GM18526 (cell line): ENCODE data around the gene CHST2.

Experiments
- POLR2A ChIP-seq: IDR thresholded peaks from 3 replicates; pipeline ENCODE4 v1.6.1; 2011; ENCODE audit not compliant: insufficient read length; ENCODE audit errors: extremely low read depth

CHST2 gene, protein sequence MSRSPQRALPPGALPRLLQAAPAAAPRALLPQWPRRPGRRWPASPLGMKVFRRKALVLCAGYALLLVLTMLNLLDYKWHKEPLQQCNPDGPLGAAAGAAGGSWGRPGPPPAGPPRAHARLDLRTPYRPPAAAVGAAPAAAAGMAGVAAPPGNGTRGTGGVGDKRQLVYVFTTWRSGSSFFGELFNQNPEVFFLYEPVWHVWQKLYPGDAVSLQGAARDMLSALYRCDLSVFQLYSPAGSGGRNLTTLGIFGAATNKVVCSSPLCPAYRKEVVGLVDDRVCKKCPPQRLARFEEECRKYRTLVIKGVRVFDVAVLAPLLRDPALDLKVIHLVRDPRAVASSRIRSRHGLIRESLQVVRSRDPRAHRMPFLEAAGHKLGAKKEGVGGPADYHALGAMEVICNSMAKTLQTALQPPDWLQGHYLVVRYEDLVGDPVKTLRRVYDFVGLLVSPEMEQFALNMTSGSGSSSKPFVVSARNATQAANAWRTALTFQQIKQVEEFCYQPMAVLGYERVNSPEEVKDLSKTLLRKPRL

DNA sequence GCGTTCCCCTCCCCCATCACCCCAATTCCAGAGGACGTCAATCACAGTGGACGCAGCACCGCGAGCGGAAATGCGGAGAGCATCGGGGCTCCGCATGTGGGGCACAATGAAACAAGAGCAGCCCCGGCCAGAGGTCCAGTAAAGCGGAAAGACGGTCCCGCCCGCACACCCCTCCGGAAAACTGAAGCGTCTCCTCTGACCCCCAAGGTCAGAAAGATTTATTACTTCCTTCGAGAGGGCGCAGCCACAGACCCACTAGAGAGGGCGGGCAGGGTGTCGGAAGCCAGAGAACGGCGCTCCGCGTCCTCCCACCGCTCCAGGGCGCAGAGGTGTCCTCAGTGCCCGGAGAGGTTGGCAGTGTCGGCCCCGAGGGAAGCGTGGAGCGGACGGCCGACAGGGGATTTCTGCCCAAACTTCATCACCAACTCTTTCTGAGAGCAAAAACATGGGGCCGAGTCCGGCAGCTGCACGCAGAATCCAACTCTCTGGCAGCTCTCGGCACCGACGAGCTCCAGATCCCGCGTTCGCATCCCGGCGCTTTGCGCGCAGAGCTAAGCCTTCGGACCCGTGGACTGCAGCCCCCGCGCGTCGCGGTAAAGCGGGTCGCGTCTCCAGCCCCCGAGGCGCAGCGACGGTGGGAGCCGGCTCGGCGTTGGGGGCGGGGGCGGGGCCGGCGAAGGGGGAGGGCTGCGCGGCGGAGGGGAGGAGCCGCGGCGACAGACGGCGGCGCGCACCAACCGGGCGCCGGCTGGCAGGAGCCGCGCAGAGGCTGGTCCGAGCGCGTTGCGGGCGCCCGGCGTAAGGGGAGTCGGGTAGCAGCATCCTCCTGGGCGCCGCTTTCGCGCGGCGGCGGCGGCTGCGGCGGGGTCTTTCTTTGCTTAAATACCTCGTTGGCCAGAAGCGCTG, at the start of gene CHST2:
Gene CHST2, plus strand, starts transcription at position 763 of the 906 bp plus-strand sequence. CDS start 1,046 bp downstream, outside the sequence.
- peak; percentile 43 for TF ChIP-seq POLR2A

DNA sequence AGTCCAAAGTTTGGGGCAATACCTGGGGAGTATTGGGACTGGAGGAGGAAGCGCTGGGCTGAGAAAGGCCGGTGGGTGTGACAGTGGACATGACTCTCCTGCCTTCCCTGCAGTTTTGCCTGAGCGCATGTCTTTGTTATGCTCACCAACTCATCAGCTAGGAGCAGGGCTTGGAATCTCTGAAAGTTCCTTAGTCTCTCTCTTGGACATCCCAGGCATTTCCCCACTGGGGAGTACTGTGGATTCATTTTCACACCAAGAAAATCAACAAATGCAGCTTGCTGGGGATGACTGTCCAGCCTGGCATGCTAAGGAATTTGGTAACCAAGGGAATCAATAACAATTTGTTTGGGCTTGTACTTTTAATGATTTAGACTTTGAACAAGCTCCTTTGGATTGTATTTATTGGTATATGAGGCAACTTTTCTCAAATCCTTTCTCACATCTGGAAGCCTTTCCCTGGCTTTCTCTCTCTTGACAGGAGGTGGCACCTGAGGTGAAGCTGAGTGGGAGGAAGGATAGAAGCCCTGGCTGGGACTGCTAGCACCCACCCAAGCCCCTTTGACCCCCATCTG, 48.5 kb upstream of the CHST2 start:
- no peak for TF ChIP-seq POLR2A

DNA sequence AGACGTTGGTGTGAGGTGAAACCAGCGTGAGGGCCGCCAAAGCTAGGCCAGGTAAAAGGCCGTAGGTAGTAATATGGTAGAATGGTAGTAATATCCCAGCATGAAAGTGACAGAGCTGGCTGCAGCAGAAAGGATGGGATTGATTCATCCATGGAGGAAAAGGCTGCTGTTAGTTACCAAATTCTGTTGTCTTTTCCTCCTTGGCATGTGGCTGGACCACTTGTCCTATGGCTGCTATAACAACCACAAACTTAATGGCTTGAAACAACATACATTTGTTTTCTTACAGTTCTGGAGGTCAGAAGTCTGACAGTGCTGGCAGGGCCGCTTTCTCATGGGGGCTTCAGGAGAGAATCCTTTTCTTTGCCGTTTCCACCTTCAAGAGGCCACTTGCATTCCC, 47.8 kb upstream of the CHST2 start:
- no peak for TF ChIP-seq POLR2A

DNA sequence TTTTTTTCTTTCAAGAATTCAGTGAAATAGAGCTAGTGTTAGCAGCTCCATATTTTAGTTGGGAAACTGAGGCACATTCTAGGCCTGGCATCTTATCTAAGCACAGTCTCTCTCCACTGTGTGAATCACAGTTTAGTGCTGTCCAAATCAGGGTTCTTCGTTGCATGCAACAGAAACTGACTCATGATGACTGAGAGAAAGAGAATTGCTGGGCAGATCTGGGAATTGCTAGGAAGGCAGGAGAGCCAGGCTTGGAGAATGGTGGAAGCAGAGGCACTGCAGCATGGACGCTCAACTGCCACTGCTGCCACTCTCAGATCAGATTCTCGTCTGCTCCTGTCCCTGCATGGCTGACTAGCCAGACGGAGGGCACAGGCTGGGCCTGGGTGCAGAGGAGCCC, 40.7 kb upstream of the CHST2 start:
- no peak for TF ChIP-seq POLR2A

DNA sequence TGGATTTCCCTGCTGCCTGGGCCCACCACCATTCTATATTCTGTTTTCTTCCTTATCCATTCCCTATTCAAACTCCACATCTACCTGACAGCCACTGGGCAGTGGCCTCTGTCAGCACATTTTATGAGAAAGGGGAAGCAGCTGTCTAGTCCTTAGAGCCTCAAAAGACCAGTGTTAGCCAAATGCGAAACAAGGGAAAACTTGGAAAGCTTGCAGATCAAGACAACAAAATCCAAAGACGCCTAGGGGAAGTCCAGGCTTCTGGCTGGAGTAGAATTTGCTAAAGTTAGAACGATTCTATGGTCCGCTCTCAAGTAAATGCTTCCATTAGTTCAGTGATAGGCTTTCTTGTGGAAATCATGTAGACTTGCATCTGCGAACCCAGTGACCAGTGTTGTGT, 39.4 kb upstream of the CHST2 start:
- TF ChIP-seq POLR2A, result no peak

DNA sequence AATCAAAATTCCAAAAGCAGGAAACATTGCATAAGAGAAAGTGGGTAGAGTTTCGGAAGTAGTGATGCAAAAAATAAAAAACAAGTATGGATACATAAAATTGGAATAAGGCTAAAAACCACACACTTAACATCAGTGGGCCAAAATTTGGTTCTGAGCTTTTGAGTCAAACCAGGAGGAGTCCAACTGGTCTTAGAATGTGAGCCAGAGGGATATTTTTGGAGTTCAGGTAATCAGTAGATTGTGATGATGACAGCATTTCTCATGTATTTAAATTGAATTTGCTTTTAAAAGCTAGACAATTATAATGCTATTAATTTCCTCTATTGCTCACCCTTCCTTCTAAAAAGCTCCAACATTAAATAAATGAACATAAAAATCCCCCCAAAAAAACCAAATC, 38.2 kb upstream of the CHST2 start:
- no peak for TF ChIP-seq POLR2A

DNA sequence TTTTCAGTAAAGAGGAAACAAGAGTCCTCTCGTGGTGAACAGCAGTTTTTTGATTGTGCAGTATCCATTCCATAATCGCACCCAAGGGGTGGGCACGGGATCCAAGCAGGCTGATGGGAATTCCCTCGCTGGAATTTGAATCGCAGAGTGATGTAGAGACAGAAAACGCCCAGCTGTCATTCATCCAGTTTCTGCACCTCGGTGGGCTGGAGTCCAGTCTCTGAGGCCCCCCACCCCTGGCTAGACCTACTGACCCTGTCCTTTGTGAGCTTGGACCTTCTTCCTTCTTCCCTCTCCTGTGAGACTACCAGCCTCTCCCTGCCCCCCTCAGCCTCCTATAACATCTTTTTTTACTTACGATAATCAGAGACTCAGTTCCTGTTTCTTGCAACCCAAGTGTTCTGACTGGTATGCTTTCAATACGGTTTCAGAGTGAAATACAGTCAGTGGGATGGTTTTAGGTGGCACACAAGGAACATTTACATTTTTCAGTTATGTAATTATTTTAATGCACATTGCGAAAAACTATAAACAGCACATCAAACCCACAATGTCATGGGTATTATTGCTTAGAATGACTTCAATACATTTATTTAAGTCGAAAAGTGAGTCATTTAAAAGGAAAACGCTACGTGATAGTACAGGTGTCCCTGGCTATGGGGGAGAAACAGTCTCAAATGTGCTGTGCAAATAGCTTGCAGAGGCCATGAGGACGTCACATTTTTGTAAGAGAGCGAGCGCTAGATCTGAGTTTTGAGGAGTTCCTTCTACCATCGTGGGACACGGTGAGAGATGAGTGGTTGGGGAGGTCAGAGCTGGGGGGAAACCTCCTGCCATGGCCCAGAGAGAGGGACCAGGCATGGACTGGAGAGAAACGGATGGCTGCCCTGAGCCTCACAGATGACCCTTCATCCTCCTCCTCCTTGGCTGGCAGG, 37.5 kb upstream of the CHST2 start:
- no peak for TF ChIP-seq POLR2A

DNA sequence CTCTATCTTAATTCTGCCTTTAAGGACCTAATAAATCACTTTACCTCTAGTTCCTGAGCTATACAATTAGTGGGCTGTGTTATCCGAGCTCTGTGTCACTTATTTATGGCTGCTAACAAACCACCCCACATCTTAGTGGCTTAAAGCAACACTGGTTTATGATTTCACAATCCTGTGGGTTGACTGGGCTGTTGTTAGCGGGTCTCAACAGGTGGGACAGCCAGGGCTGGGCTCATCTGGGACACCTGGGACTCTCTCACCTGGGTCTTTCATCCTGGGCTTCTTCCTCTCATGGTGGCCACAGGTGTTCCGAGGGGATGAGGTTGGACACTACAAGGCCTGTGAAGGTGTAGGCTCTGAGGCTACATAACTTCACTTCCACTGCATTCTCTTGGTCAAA, 35.8 kb upstream of the CHST2 start:
- TF ChIP-seq POLR2A, result no peak

DNA sequence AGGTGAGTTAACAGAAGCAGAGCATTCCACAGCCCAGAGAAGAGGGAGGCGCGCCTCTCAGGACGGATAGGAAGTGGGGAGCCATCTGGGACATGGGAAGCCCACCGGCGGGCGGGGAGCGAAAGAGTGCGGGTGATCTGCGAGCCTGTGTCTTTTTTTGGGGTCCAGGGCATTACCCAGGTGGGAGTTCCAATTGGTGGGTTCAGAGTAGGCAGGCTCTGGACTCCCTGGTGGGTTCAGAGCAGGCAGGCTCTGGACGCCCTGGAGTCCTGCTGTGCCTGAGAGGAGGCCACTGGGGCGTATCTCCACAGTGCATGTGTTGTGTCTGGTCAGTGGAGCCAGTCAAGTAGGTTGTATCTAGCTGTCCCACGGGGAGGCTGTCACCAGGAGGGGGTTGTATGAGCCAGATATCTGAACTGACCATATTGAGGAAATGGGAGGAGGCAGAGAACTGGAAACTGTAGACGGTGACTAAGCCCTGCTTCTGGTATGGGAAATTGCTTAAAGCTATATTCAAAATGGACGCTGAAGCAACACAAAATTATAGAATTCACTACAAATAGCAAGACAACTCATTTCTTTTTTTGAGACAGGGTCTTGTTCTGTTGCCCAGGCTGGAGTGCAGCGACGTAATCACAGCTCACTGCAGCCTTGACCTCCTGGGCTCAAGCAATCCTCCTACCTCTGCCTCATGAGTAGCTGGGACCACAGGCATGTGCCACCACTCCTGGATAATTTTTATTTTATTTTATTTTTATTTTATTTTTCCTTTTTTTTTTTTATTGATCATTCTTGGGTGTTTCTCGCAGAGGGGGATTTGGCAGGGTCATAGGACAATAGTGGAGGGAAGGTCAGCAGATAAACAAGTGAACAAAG, 34.5 kb upstream of the CHST2 start:
- TF ChIP-seq POLR2A, result no peak

DNA sequence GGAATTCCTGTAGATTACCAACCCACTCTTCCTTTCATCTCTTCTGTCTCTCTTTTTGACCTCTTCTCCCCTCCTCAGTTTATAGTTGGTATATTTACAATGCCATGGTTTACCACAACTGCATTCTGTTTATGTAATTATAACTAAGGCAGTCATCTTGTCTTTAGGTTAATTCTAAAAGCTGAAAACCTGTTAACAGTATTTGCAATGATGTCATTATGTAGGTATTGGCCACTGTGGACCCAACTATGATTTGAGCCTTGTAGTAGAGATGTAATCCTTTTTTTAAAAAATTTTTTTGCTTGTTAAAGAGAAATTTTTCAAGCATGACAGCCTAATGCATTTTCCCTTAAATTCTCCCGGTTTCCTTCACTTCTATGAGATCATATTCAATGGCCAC, 30.7 kb upstream of the CHST2 start:
- no peak for TF ChIP-seq POLR2A

DNA sequence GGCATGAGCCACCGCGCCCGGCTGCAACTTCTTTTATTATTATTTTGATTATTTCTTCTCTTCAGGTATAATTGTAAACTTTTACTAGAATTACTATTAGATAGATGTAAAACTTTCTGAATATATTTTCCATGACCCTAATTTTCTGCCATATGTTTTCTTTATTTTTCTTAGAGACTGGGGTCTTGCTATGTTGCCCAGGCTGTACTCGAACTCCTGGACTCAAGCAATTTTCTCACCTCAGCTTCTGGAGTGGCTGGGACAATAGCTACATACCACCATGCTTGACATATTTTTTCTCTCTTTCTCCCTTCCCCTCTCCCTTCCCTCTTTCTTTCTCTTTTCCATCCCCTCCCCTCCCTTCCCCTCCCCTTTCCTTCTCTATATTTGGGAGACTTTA, 29.6 kb upstream of the CHST2 start:
- no peak for TF ChIP-seq POLR2A

DNA sequence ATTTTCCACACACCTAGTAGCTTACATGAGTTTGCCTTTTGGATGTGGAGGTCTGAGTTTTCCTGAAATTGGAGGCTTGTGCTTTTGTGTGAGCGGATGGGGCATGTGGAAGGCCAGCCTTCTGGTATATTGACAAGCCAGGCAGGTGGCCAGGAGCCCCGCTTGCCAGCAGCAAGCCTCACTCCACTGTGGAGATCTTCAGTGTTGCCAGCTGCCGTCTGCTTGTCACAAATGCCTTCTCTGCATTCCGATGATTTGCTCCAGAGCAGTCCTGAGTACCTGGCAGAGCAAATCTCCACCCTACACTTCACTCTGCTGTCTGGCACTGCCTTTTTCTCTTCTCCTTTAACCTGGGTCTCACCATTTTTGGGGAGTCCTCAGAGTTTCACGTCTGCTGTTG, 29.1 kb upstream of the CHST2 start:
- no peak for TF ChIP-seq POLR2A

DNA sequence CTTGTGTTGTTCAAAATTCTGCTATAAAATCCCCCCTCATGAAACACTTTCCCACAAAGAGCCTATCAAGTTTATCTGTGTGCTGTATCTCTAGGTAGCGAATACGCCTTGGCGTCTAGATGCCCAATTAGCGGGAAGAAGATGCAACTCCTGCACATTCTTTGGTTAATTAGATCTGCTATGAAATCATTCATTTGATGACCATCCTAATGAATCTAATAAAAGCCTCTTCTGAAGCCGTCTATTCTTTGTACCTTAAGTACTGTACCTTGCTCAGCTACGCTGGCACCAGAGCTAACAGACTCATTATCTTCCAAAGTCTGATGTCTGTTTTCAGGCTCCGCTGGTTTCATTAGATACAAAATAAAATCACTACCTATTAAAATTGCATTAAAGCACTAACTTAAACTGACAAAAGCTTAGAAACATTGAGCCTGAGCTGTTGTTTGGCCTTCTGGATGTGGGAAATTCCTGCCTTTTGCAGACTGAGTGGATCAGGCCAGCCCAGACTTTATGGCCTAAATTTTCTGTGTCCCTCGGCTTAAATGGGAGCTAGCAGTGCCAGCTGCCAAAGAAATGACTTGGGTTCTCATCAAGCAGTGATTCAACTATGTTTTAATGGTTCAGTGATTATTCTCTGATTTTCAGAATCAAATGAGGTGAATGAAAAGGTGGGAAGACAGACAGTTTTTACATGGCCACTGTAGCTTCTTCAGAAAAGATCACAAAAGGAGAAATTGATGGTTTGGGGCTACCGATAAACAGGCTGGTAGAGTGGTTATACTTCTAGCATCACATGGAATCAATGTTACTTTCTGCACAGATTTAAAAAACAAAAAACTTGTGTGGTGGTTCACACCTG, 28.4 kb upstream of the CHST2 start:
- no peak for TF ChIP-seq POLR2A
